GM23338 (cell line): ENCODE data around the gene CSF3. TPM values are rescaled to one million over a fixed set of nuclear protein-coding genes. Genes with fewer than 3 reads are reported as not detected.

Experiments
- ATAC-seq: fragments of 200-7000 bp; cut with Tn5 transposase; 3 replicates; pipeline ENCODE4 v1.9.1; 2020
- DNase-seq: peaks from one replicate; pipeline ENCODE4 v3.0.0-alpha.2; 2015; ENCODE audit warnings: low spot score
- H2AFZ ChIP-seq: fragments of 200-600 bp; sonication (generic); 2 replicates; pipeline ENCODE4 v1.8.0; 2016; ENCODE audit warnings: antibody characterized with exemption, mild to moderate bottlenecking, moderate library complexity
- H3F3A ChIP-seq: fragments of 200-600 bp; sonication (generic); replicated peaks from 2 replicates; pipeline ENCODE4 v1.8.0; 2017; ENCODE audit warnings: antibody characterized with exemption, mixed run types, low read depth
- H3K27ac ChIP-seq: fragments of 200-600 bp; sonication (generic); 2 replicates; pipeline ENCODE4 v1.6.1; 2016; ENCODE audit warnings: low read depth
- H3K27me3 ChIP-seq: fragments of 200-600 bp; sonication (generic); 2 replicates; pipeline ENCODE4 v1.8.0; 2016; ENCODE audit warnings: mild to moderate bottlenecking, mixed run types, moderate library complexity; ENCODE audit not compliant: insufficient read depth
- H3K36me3 ChIP-seq: fragments of 200-600 bp; sonication (generic); 2 replicates; pipeline ENCODE4 v1.8.0; 2016; ENCODE audit warnings: mild to moderate bottlenecking; ENCODE audit not compliant: insufficient read depth
- H3K4me1 ChIP-seq: fragments of 200-600 bp; sonication (generic); 2 replicates; pipeline ENCODE4 v1.8.0; 2016; ENCODE audit warnings: mild to moderate bottlenecking, moderate library complexity; ENCODE audit not compliant: insufficient read depth
- H3K4me2 ChIP-seq: fragments of 200-600 bp; sonication (generic); 2 replicates; pipeline ENCODE4 v1.7.1; 2017; ENCODE audit warnings: mixed run types
- H3K4me3 ChIP-seq: fragments of 200-600 bp; sonication (generic); 2 replicates; pipeline ENCODE4 v1.6.1; 2016; ENCODE audit warnings: mixed run types
- H3K79me2 ChIP-seq: fragments of 200-600 bp; sonication (generic); replicated peaks from 2 replicates; pipeline ENCODE4 v1.8.0; 2017; ENCODE audit warnings: mild to moderate bottlenecking; ENCODE audit not compliant: insufficient read depth
- H3K9me2 ChIP-seq: fragments of 200-600 bp; sonication (generic); 2 replicates; pipeline ENCODE4 v1.8.0; 2017; ENCODE audit not compliant: insufficient read depth
- H4K20me1 ChIP-seq: fragments of 200-600 bp; sonication (generic); replicated peaks from 2 replicates; pipeline ENCODE4 v1.8.0; 2017; ENCODE audit warnings: mild to moderate bottlenecking; ENCODE audit not compliant: insufficient read depth
- H3K27ac Mint-ChIP-seq: 2 replicates; pipeline ENCODE4 v1.8.0; 2020; ENCODE audit warnings: inconsistent platforms, mild to moderate bottlenecking, moderate library complexity, mixed read lengths
- H3K27me3 Mint-ChIP-seq: 3 replicates; pipeline ENCODE4 v1.8.0; 2022; ENCODE audit warnings: low read depth, mild to moderate bottlenecking, moderate library complexity, mixed read lengths, inconsistent platforms; ENCODE audit not compliant: insufficient read depth, poor library complexity
- H3K36me3 Mint-ChIP-seq: 3 replicates; pipeline ENCODE4 v1.8.0; 2021; ENCODE audit warnings: low read depth, mild to moderate bottlenecking, inconsistent platforms, moderate library complexity, mixed read lengths
- H3K4me1 Mint-ChIP-seq: 3 replicates; pipeline ENCODE4 v1.8.0; 2020; ENCODE audit warnings: mild to moderate bottlenecking, inconsistent platforms, mixed read lengths
- H3K4me3 Mint-ChIP-seq: 3 replicates; pipeline ENCODE4 v1.8.0; 2021; ENCODE audit warnings: moderate library complexity, mild to moderate bottlenecking, inconsistent platforms, mixed read lengths
- H3K9me3 Mint-ChIP-seq: 3 replicates; pipeline ENCODE4 v1.8.0; 2020; ENCODE audit warnings: moderate library complexity, mild to moderate bottlenecking, inconsistent platforms, mixed read lengths
- CREB1 ChIP-seq: fragments of 250-450 bp; sonication (Bioruptor Pico); IDR thresholded peaks from 2 replicates; pipeline ENCODE4 v1.5.0; 2020; ENCODE audit warnings: low read depth, mild to moderate bottlenecking, moderate library complexity
- JUNB ChIP-seq: IDR thresholded peaks from one replicate; pipeline ENCODE4 v1.6.1; 2016; ENCODE audit warnings: antibody characterized with exemption; ENCODE audit not compliant: unreplicated experiment
- REST ChIP-seq: IDR thresholded peaks from one replicate; pipeline ENCODE4 v1.6.1; 2018; ENCODE audit warnings: antibody characterized with exemption; ENCODE audit not compliant: unreplicated experiment
- ZNF331 ChIP-seq: fragments of 250-450 bp; sonication (Bioruptor Pico); IDR thresholded peaks from 2 replicates; pipeline ENCODE4 v1.5.0; 2020; ENCODE audit warnings: low read depth, mild to moderate bottlenecking, moderate library complexity
- polyA plus RNA-seq: library from polyadenylated mRNA; unstranded; fragments of >200 nt; fragmentation: Nextera tagmentation; extraction: Ambion mirVana; gene quantifications from 2 replicates; pipeline ENCODE4 v1.2.1, GENCODE V29; 2016
- total RNA-seq: library from RNA; depleted of rRNA; stranded (reverse); fragments of >200 nt; shearing (Covaris generic); gene quantifications from 2 replicates; pipeline ENCODE4 v1.2.3, GENCODE V29; 2014

The CSF3 gene
- total and polyA plus RNA-seq, 2 experiments from 2014 or later = not detected

- TF ChIP-seq CREB1 (CRISPR knock-in tag) = no peak
- H3F3A ChIP-seq = peaks cover 18% of the 10 kb centered on the region; the same call in 1 of the 2 replicates
- H3K36me3 ChIP-seq = peaks cover 9% of the 10 kb centered on the region; the same call in 1 of the 2 replicates
- H3K79me2 ChIP-seq = no peaks in the 10 kb centered on the region
- no peaks in the 10 kb centered on the region for H4K20me1 ChIP-seq
- Mint-ChIP-seq H3K27ac (no peak overlapping the region), H3K4me1 (peaks cover 13% of the 10 kb centered on the region), H3K36me3 (peaks cover 54% of the 10 kb centered on the region), H3K4me3 (no peak overlapping the region), H3K9me3 (no peaks in the 10 kb centered on the region), H3K27me3 (peaks cover 4% of the 10 kb centered on the region)
- peaks cover 9% of the 10 kb centered on the region; the same call in 1 of the 2 replicates for H3K4me1 ChIP-seq
- ATAC-seq (no peak), DNase-seq (no peak)
- H3K4me2 ChIP-seq = no peak overlapping the region
- no peak overlapping the region for H3K4me3 ChIP-seq
- no peak overlapping the region for H3K27ac ChIP-seq
- H2AFZ ChIP-seq = no peak overlapping the region
- H3K9me2 ChIP-seq = no peaks in the 10 kb centered on the region
- H3K27me3 ChIP-seq = no peaks in the 10 kb centered on the region
These were observed 16.5 kb downstream of the CSF3 start for GRCh38 chr17:40031706-40032105.

- Histone ChIP-seq H3K4me2 (no peak overlapping the region), H4K20me1 (no peaks in the 10 kb centered on the region), H2AFZ (no peak overlapping the region), H3K27ac (no peak overlapping the region), H3K79me2 (no peaks in the 10 kb centered on the region), H3F3A (peaks cover 12% of the 10 kb centered on the region; the same call in 1 of the 2 replicates), H3K27me3 (no peaks in the 10 kb centered on the region), H3K4me3 (no peak overlapping the region), H3K36me3 (peaks cover 9% of the 10 kb centered on the region; the same call in 1 of the 2 replicates), H3K4me1 (peaks cover 9% of the 10 kb centered on the region; the same call in 1 of the 2 replicates), H3K9me2 (no peaks in the 10 kb centered on the region)
- Mint-ChIP-seq H3K36me3 (peaks cover 52% of the 10 kb centered on the region), H3K4me1 (peaks cover 11% of the 10 kb centered on the region), H3K27ac (no peak overlapping the region; the same call in 1 of the 2 replicates), H3K9me3 (no peaks in the 10 kb centered on the region), H3K4me3 (no peak overlapping the region), H3K27me3 (peaks cover 4% of the 10 kb centered on the region)
- ATAC-seq (no peak), DNase-seq (no peak)
- TF ChIP-seq CREB1 (CRISPR knock-in tag) (no peak), REST (no peak)
These were observed 17.4 kb downstream of the CSF3 start for GRCh38 chr17:40032322-40033320.

GRCh38 chr17:40033339-40033738 lies 18.1 kb downstream of the CSF3 start:
- Histone ChIP-seq H3K4me1 (peaks cover 9% of the 10 kb centered on the region; the same call in 1 of the 2 replicates), H3K4me2 (no peak overlapping the region), H3K27ac (no peak overlapping the region), H3K9me2 (no peaks in the 10 kb centered on the region), H3K27me3 (no peaks in the 10 kb centered on the region), H3K79me2 (no peaks in the 10 kb centered on the region), H3F3A (peaks cover 9% of the 10 kb centered on the region; the same call in 1 of the 2 replicates), H2AFZ (no peak overlapping the region), H3K4me3 (no peak overlapping the region), H3K36me3 (peaks cover 9% of the 10 kb centered on the region; the same call in 1 of the 2 replicates), H4K20me1 (0 out of 2 replicates have a peak, but pooled peaks cover 2% of the 10 kb centered on the region)
- Mint-ChIP-seq H3K9me3 (no peaks in the 10 kb centered on the region), H3K27me3 (peaks cover 4% of the 10 kb centered on the region), H3K36me3 (peaks cover 50% of the 10 kb centered on the region), H3K4me3 (no peak overlapping the region), H3K4me1 (peaks cover 11% of the 10 kb centered on the region), H3K27ac (no peak overlapping the region)
- no peak for DNase-seq
- ATAC-seq = no peak
- no peak for TF ChIP-seq ZNF331
- no peak for TF ChIP-seq JUNB
